Stimulated activated CD8-positive, alpha-beta memory T cell treated with anti-CD3 and anti-CD28 coated beads, Interleukin-4, amount 100 ng/mL, for 1 hour (primary cell): ENCODE results near the gene KRT6C.
"Not testable (repeated sequence)": the region's sequence is repeated elsewhere in the genome, so short reads cannot be mapped to it uniquely, and the experiment has no call there.

Experiments used
- DNase-seq, 2 donors: peaks; one replicate each; pipeline ENCODE4 v3.0.0-alpha.2; 2020; ENCODE audit warnings: low read depth in 2 of 2, low spot score in 1 of 2

The KRT6C gene

GRCh38 chr12:52455821-52456220 is 17.8 kb downstream of the KRT6C start:
- DNase-seq: no peak

- no peak for DNase-seq
Measured at GRCh38 chr12:52454411-52455201, 19.0 kb downstream of the KRT6C start.

GRCh38 chr12:52452101-52452500 is 21.5 kb downstream of the KRT6C start, which contains the start of gene KRT6B:
Gene KRT6B, minus strand, starts transcription at chr12:52452146. Its CDS starts 68 bp downstream, at chr12:52452078.
- no peak for DNase-seq

GRCh38 chr12:52448228-52448627 is 25.4 kb downstream of the KRT6C start:
- DNase-seq: no peak

DNA sequence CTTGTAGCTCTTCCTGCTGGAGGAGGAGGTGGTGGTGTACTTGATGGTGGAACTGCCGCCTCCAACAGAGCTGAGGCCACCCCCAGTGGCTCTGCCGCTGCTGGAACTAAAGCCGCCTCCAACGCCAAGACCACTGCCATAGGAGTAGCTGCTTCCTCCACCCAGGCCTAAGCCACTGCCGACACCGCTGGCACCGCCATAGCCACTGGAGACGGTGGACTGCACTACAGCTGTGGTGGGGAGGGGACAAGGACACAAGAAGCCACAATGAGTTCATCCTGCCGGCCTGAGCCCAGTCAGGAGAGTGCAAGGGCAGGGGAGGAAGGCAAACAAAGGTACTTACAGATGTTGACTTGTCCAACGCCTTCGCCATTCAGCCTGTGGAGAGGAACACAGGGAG is 26.4 kb downstream of the KRT6C start:
- not testable (repeated sequence) for DNase-seq

- DNase-seq: no peak
Measured at GRCh38 chr12:52446367-52447045, 27.1 kb downstream of the KRT6C start.

GRCh38 chr12:52445876-52446275 is 27.7 kb downstream of the KRT6C start:
- DNase-seq: no peak

DNA sequence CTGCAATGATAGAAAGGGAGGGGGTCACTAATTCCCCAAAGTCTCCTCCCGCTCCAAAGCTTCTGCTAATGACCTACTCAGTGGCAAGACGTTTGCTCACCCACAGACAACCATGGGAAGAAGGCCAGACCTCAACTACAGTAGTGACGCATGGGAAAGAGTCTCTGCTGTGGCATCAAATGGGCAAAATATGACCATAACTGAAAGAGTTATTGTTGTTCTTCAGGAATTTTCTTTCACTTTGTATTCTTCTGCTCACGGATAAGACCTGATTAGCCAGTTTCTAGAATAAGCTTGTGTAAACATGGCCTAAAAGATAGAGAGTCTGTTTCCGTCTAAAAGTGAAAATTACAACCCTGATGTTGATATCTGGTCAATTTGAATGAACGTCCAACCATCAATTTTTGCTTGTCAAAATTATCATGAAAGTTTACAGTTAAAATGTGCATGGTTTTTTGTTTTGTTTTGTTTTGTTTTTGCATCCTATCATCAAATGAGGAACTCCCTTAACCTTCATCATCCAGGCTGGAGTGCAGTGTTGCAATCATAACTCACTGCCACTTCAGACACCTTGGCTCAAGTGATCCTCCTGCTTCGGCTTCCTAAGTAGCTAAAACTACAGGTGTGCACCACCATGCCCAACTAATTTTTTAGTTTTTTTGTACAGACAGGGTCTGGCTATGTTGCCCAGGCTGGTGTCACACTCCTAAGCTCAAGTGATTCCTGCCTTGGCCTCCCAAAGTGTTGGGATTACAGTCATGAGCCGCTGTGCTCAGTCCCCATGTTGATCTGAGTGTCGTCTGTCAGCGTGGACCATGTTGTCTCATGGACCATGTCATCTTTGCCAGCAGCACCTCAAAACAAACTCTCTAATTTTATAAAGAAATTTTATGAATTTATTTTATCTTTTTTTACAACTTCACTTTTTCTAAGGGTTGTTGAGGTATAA is 28.7 kb downstream of the KRT6C start:
- DNase-seq: no peak

GRCh38 chr12:52443966-52444365 is 29.6 kb downstream of the KRT6C start:
- no peak for DNase-seq

GRCh38 chr12:52442600-52443061 is 31.0 kb downstream of the KRT6C start:
- DNase-seq: no peak

- DNase-seq: no peak
Measured at GRCh38 chr12:52441320-52441911, 32.2 kb downstream of the KRT6C start.

- DNase-seq: no peak
Measured at GRCh38 chr12:52440821-52441319, 32.7 kb downstream of the KRT6C start.

- DNase-seq: no peak
Measured at GRCh38 chr12:52439845-52440244, 33.8 kb downstream of the KRT6C start.

GRCh38 chr12:52439420-52439819 is 34.2 kb downstream of the KRT6C start:
- no peak for DNase-seq

GRCh38 chr12:52438305-52439301 is 35.0 kb downstream of the KRT6C start:
- DNase-seq: no peak

DNA sequence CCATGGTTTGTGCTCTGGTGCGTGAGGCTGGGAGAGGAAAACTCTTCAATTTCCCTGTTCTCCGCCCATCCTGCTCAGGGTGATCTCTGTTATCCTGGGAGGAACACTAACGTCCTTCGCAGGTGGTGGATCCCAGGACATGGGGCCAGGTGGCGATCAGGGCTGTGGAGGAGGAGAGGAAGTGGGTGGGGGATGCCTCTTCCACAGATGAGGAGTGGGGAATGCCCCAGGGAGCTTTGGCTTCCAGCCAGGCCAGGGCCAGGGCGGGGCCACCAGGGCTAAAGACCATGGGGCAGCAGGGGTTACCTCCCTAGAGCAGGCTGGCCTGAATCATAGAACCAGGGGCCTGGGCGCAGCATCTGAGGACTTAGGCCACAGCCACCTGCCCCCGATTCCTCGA is 36.1 kb downstream of the KRT6C start:
- DNase-seq: no peak

DNA sequence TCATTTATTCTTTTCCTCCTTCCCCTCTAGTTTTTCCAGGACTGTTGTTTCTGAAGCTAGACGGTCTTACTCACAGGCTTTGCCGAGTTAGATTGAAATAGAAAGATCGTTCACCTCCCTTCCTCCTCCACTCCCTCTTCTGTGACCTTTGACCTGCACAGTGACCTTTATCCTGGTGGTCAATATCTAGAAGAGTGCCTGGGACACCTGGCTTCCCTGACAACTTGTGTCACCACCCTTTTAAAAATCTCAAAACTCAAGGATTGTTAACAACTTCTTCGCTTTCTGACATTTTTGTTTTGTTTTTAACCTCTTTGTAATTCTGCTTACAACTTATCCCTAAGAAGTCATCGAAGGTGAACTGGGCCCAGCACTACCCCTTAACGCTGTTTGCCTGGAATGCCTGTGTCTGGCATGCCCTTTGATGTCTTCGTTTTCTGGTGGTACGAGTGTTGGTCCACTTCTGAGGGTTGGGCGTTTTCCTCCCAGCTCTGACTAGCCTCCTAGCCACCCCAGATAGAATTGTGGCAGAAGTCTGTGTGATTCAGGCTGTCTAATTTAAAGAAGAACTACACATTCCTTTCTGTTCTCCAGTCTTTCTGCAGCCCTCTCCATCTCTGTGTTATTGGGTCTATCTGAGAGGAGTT is 36.7 kb downstream of the KRT6C start:
- DNase-seq: no peak

GRCh38 chr12:52436000-52436827 is 37.4 kb downstream of the KRT6C start:
- DNase-seq: no peak
